Trophoblast cell (in vitro differentiated cells and primary cell): Measurements from ENCODE around the gene OLAH.

Experiments used
- DNase-seq, 2 donors: peaks; one replicate each; pipeline ENCODE4 v3.0.0-alpha.2; 2016
- H2AFZ ChIP-seq: 2 replicates; pipeline ENCODE4 v1.6.1; 2013; ENCODE audit warnings: low read length, moderate library complexity, mild to moderate bottlenecking; ENCODE audit not compliant: insufficient read depth, poor library complexity
- H2AK5ac ChIP-seq: 2 replicates; pipeline ENCODE4 v1.6.1; 2013; ENCODE audit warnings: mild to moderate bottlenecking, low read length
- H2BK120ac ChIP-seq: 2 replicates; pipeline ENCODE4 v1.6.1; 2013; ENCODE audit warnings: low read length, mild to moderate bottlenecking, moderate library complexity; ENCODE audit not compliant: insufficient read depth, poor library complexity
- H2BK12ac ChIP-seq: 2 replicates; pipeline ENCODE4 v1.6.1; 2013; ENCODE audit warnings: mild to moderate bottlenecking, low read length, moderate library complexity
- H2BK5ac ChIP-seq: 2 replicates; pipeline ENCODE4 v1.6.1; 2013; ENCODE audit warnings: low read length, low read depth, moderate library complexity, mild to moderate bottlenecking; ENCODE audit not compliant: poor library complexity
- H3K14ac ChIP-seq: 2 replicates; pipeline ENCODE4 v1.6.1; 2013; ENCODE audit warnings: mild to moderate bottlenecking, low read length
- H3K18ac ChIP-seq: 2 replicates; pipeline ENCODE4 v1.6.1; 2013; ENCODE audit warnings: mild to moderate bottlenecking, low read length
- H3K23ac ChIP-seq: 2 replicates; pipeline ENCODE4 v1.6.1; 2013; ENCODE audit warnings: low read length
- H3K27ac ChIP-seq: 2 replicates; pipeline ENCODE4 v1.5.1; 2013; ENCODE audit warnings: low read depth, mild to moderate bottlenecking, inconsistent platforms, low read length, moderate library complexity
- H3K27me3 ChIP-seq: 2 replicates; pipeline ENCODE4 v1.6.1; 2013; ENCODE audit warnings: inconsistent platforms, mild to moderate bottlenecking, low read length, moderate library complexity; ENCODE audit not compliant: insufficient read depth
- H3K36me3 ChIP-seq, 2 experiments: 1 replicate in 1 of 2; 2 replicates in 1 of 2; pipeline ENCODE4 v1.6.1; 2013; ENCODE audit warnings: low read length in 2 of 2, mild to moderate bottlenecking in 2 of 2, moderate library complexity in 1 of 2; ENCODE audit not compliant: insufficient read depth in 2 of 2, control insufficient read depth in 1 of 2
- H3K4ac ChIP-seq: 2 replicates; pipeline ENCODE4 v1.6.1; 2013; ENCODE audit warnings: low read depth, mild to moderate bottlenecking, low read length, moderate library complexity
- H3K4me1 ChIP-seq, 2 experiments: 1 replicate in 1 of 2; 2 replicates in 1 of 2; pipeline ENCODE4 v1.6.1; 2013; ENCODE audit warnings: low read length in 2 of 2, mild to moderate bottlenecking in 2 of 2, moderate library complexity in 1 of 2; ENCODE audit not compliant: insufficient read depth in 2 of 2, control insufficient read depth in 1 of 2
- H3K4me2 ChIP-seq: 2 replicates; pipeline ENCODE4 v1.6.1; 2013; ENCODE audit warnings: inconsistent platforms, mild to moderate bottlenecking, low read length, moderate library complexity
- H3K4me3 ChIP-seq: 2 replicates; pipeline ENCODE4 v1.5.1; 2013; ENCODE audit warnings: mild to moderate bottlenecking, low read depth, low read length, inconsistent platforms
- H3K79me1 ChIP-seq: one replicate; pipeline ENCODE4 v1.6.1; 2013; ENCODE audit warnings: low read length
- H3K79me2 ChIP-seq: 2 replicates; pipeline ENCODE4 v1.6.1; 2013; ENCODE audit warnings: low read length, mild to moderate bottlenecking; ENCODE audit not compliant: control insufficient read depth, insufficient read depth, poor library complexity
- H3K9ac ChIP-seq: 2 replicates; pipeline ENCODE4 v1.6.1; 2013; ENCODE audit warnings: mild to moderate bottlenecking, low read length
- H3K9me3 ChIP-seq: 2 replicates; pipeline ENCODE4 v1.6.1; 2013; ENCODE audit warnings: low read depth, mild to moderate bottlenecking, control low read depth, inconsistent platforms, low read length; ENCODE audit not compliant: insufficient read depth
- H4K12ac ChIP-seq: 2 replicates; pipeline ENCODE4 v1.6.1; 2013; ENCODE audit warnings: low read depth, mild to moderate bottlenecking, low read length, moderate library complexity
- H4K8ac ChIP-seq: 2 replicates; pipeline ENCODE4 v1.6.1; 2013; ENCODE audit warnings: low read depth, mild to moderate bottlenecking, low read length, moderate library complexity
- H4K91ac ChIP-seq: one replicate; pipeline ENCODE4 v1.6.1; 2013; ENCODE audit warnings: low read depth, mild to moderate bottlenecking, low read length, moderate library complexity
- WGBS: extraction: QIAGEN DNeasy Blood & Tissue Kit; methylation state at CpG from one replicate; pipeline ENCODE4 v1.1.7; 2013; ENCODE audit warnings: missing lambda C conversion rate; ENCODE audit not compliant: insufficient read length, insufficient coverage; ENCODE audit errors: extremely low coverage; 5-methylcytosine and 5-hydroxymethylcytosine counted together

The OLAH gene

GRCh38 chr10:15067154-15067553 is 23.4 kb downstream of the OLAH start:
- no peak overlapping the region for H2BK12ac ChIP-seq
- no peak overlapping the region for H2BK120ac ChIP-seq
- no peaks in the 10 kb centered on the region for H3K4me1 ChIP-seq
- H4K12ac ChIP-seq: no peak overlapping the region
- H2AK5ac ChIP-seq: no peak overlapping the region
- H3K18ac ChIP-seq: no peak overlapping the region
- no peak overlapping the region for H3K4me2 ChIP-seq
- no peak overlapping the region for H4K8ac ChIP-seq
- no peak overlapping the region for H3K23ac ChIP-seq
- no peaks in the 10 kb centered on the region for H3K79me2 ChIP-seq
- no peak overlapping the region for H4K91ac ChIP-seq
- no peak overlapping the region for H2AFZ ChIP-seq
- no peak overlapping the region for H3K9ac ChIP-seq
- no peak overlapping the region for H3K14ac ChIP-seq
- WGBS: no CpG with 5 or more reads among the region's 5 CpGs
- H3K9me3 ChIP-seq: peaks cover 5% of the 10 kb centered on the region
- no peak for DNase-seq
- H3K36me3 ChIP-seq: no peaks in the 10 kb centered on the region
- H3K4me3 ChIP-seq: no peak overlapping the region
- H3K27ac ChIP-seq: no peak overlapping the region
- H3K27me3 ChIP-seq: no peaks in the 10 kb centered on the region
- H2BK5ac ChIP-seq: no peak overlapping the region
- no peaks in the 10 kb centered on the region for H3K79me1 ChIP-seq
- no peak overlapping the region for H3K4ac ChIP-seq

DNA sequence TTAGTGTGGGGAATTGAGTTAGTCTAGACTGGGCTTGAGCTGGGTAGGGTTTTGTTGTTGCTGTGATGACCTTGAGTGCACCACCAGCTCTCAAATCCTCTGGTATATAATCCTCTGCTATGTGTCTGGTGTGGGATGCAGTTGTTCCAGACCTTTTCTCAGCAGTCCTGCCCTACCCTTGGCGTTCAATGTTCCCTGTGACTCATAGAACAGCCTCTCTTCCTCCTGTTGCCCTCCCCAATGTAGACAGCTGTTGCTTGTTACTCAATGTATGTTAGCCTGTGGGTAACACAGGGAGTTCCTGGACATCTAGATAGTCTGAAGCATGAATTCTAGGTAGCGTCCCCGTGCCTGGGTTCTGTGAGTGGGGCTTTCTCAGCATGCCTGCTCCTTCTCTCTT is 25.1 kb downstream of the OLAH start:
- no peak overlapping the region for H2AK5ac ChIP-seq
- H3K4me2 ChIP-seq: no peak overlapping the region
- no peak overlapping the region for H3K18ac ChIP-seq
- H3K4me3 ChIP-seq: no peak overlapping the region
- no peak overlapping the region for H3K23ac ChIP-seq
- peaks cover 6% of the 10 kb centered on the region for H3K9me3 ChIP-seq
- no peak overlapping the region for H4K8ac ChIP-seq
- no peaks in the 10 kb centered on the region for H3K4me1 ChIP-seq
- H2BK5ac ChIP-seq: no peak overlapping the region
- DNase-seq: no peak
- no peak overlapping the region for H3K4ac ChIP-seq
- no peak overlapping the region for H3K9ac ChIP-seq
- H2AFZ ChIP-seq: no peak overlapping the region
- H4K91ac ChIP-seq: no peak overlapping the region
- H3K27me3 ChIP-seq: no peaks in the 10 kb centered on the region
- no peaks in the 10 kb centered on the region for H3K79me2 ChIP-seq
- no peaks in the 10 kb centered on the region for H3K36me3 ChIP-seq
- H2BK120ac ChIP-seq: no peak overlapping the region
- H3K14ac ChIP-seq: no peak overlapping the region
- no CpG with 5 or more reads among the region's 3 CpGs for whole genome bisulfite sequencing
- H4K12ac ChIP-seq: no peak overlapping the region
- no peak overlapping the region for H2BK12ac ChIP-seq
- no peak overlapping the region for H3K27ac ChIP-seq
- H3K79me1 ChIP-seq: no peaks in the 10 kb centered on the region

DNA sequence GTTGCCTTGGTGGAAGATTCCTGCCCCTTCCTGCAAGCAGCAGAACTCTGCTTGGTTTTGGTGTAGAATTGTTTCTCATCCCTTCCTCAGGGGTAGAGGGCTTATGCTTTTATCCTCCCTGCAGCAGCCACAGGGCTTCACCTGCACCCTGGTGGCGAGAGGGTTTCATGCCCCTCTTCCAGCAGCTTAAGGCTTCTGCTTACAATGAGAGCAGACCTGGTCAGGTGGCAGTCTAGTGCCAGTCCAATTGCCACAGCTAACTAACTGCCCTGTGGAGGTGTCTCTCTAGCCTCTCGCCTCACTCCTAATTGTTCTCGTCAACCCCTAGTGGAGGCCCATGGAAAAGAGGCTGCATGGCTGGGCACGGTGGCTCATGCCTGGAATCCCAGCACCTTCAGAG is 25.5 kb downstream of the OLAH start:
- no CpG with 5 or more reads among the region's 4 CpGs for WGBS

DNA sequence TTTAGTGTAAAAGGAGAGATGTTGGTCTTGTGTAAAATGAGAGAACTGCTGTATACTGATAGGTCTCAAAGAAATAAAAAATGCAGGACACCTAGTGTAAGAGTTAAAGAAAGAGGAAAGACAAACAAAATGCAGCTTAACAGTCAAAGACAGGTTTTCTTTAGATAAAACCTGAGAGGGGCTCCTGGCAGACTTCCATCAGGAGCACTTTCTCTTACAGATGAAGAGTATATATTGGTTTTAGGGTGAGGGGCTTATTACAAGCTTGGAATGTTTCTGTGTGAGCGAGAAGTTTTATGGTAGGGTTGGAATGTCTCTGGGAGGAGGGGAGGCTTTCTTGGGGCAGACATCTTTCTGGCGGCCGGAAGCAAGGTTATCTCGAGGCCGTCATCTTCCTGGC is 28.6 kb downstream of the OLAH start:
- Histone ChIP-seq H3K27me3 (no peaks in the 10 kb centered on the region), H2BK5ac (no peak overlapping the region), H3K14ac (no peak overlapping the region), H3K4me2 (no peak overlapping the region), H2AK5ac (no peak overlapping the region), H3K79me1 (no peaks in the 10 kb centered on the region), H4K8ac (no peak overlapping the region), H3K27ac (no peak overlapping the region), H3K4ac (no peak overlapping the region), H3K23ac (no peak overlapping the region), H2BK120ac (no peak overlapping the region), H3K4me1 (no peaks in the 10 kb centered on the region), H2BK12ac (no peak overlapping the region), H3K9me3 (peaks cover 8% of the 10 kb centered on the region), H4K12ac (no peak overlapping the region), H3K9ac (no peak overlapping the region), H4K91ac (no peak overlapping the region), H3K79me2 (no peaks in the 10 kb centered on the region), H2AFZ (no peak overlapping the region), H3K36me3 (no peaks in the 10 kb centered on the region), H3K18ac (no peak overlapping the region), H3K4me3 (no peak overlapping the region)
- WGBS: 100% methylated on average over 1 of the region's 5 CpGs
- no peak for DNase-seq

More for the DNA sequence above, 25.5 kb downstream of the OLAH start:
- no peaks in the 10 kb centered on the region for H3K36me3 ChIP-seq
- H4K12ac ChIP-seq: no peak overlapping the region
- no peak overlapping the region for H4K8ac ChIP-seq
- H2AK5ac ChIP-seq: no peak overlapping the region
- no peak overlapping the region for H2BK5ac ChIP-seq
- no peak overlapping the region for H3K9ac ChIP-seq
- H2BK120ac ChIP-seq: no peak overlapping the region
- H3K27ac ChIP-seq: no peak overlapping the region
- no peak overlapping the region for H3K4ac ChIP-seq
- no peak for DNase-seq
- no peaks in the 10 kb centered on the region for H3K79me1 ChIP-seq
- H3K4me2 ChIP-seq: no peak overlapping the region
- H3K23ac ChIP-seq: no peak overlapping the region
- no peak overlapping the region for H2BK12ac ChIP-seq
- no peak overlapping the region for H4K91ac ChIP-seq
- no peak overlapping the region for H3K18ac ChIP-seq
- H3K4me3 ChIP-seq: no peak overlapping the region
- H3K4me1 ChIP-seq: no peaks in the 10 kb centered on the region
- no peak overlapping the region for H2AFZ ChIP-seq
- H3K9me3 ChIP-seq: peaks cover 8% of the 10 kb centered on the region
- H3K14ac ChIP-seq: no peak overlapping the region
- no peaks in the 10 kb centered on the region for H3K79me2 ChIP-seq
- H3K27me3 ChIP-seq: no peaks in the 10 kb centered on the region
